Measurements from ENCODE around the gene ITGA1.
"Not testable (repeated sequence)": the region's sequence is repeated elsewhere in the genome, so short reads cannot be mapped to it uniquely, and the experiment has no call there.

ITGA1 gene

GRCh38 chr5:52824827-52825226 lies 37.1 kb downstream of the ITGA1 start:
- in situ Hi-C loops (cut with HindIII; ENCODE audit: low sequenced_read_pairs): no loop called here

- in situ Hi-C loops (cut with HindIII; ENCODE audit: low sequenced_read_pairs): no loop called here
Observed at GRCh38 chr5:52825826-52826225, 38.1 kb downstream of the ITGA1 start.

GRCh38 chr5:52827815-52828214 lies 40.1 kb downstream of the ITGA1 start:
- in situ Hi-C loops (cut with HindIII; ENCODE audit: low sequenced_read_pairs): no loop called here

GRCh38 chr5:52829664-52830063 lies 41.9 kb downstream of the ITGA1 start:
- in situ Hi-C loops (cut with HindIII; ENCODE audit: low sequenced_read_pairs): no loop called here

GRCh38 chr5:52830650-52831049 lies 42.9 kb downstream of the ITGA1 start:
- in situ Hi-C loops (cut with HindIII; ENCODE audit: low sequenced_read_pairs): no loop called here

GRCh38 chr5:52831786-52832511 lies 44.2 kb downstream of the ITGA1 start:
- in situ Hi-C loops (cut with HindIII; ENCODE audit: low sequenced_read_pairs): no loop called here

- in situ Hi-C loops (cut with HindIII; ENCODE audit: low sequenced_read_pairs): no loop called here
Observed at GRCh38 chr5:52834320-52834719, 46.6 kb downstream of the ITGA1 start.

GRCh38 chr5:52837068-52837467 lies 49.4 kb downstream of the ITGA1 start:
- in situ Hi-C loops (cut with HindIII; ENCODE audit: low sequenced_read_pairs): no loop called here

GRCh38 chr5:52837591-52838001 lies 49.9 kb downstream of the ITGA1 start:
- in situ Hi-C loops (cut with HindIII; ENCODE audit: low sequenced_read_pairs): no loop called here

GRCh38 chr5:52838326-52839015 lies 50.8 kb downstream of the ITGA1 start:
- in situ Hi-C loops (cut with HindIII; ENCODE audit: low sequenced_read_pairs): no loop called here

- in situ Hi-C loops (cut with HindIII; ENCODE audit: low sequenced_read_pairs): no loop called here
Observed at GRCh38 chr5:52839285-52839684, 51.6 kb downstream of the ITGA1 start.

GRCh38 chr5:52840277-52841050 lies 52.7 kb downstream of the ITGA1 start:
- in situ Hi-C loops (cut with HindIII; ENCODE audit: low sequenced_read_pairs): no loop called here

GRCh38 chr5:52841114-52841513 lies 53.4 kb downstream of the ITGA1 start:
- in situ Hi-C loops (cut with HindIII; ENCODE audit: low sequenced_read_pairs): no loop called here

GRCh38 chr5:52842111-52842510 lies 54.4 kb downstream of the ITGA1 start:
- in situ Hi-C loops (cut with HindIII; ENCODE audit: low sequenced_read_pairs): no loop called here

- in situ Hi-C loops (cut with HindIII; ENCODE audit: low sequenced_read_pairs): no loop called here
Observed at GRCh38 chr5:52844885-52845284, 57.2 kb downstream of the ITGA1 start.

- in situ Hi-C loops (cut with HindIII; ENCODE audit: low sequenced_read_pairs): no loop called here
Observed at GRCh38 chr5:52846182-52846842, 58.6 kb downstream of the ITGA1 start.

- in situ Hi-C loops (cut with HindIII; ENCODE audit: low sequenced_read_pairs): not testable (repeated sequence)
Observed at GRCh38 chr5:52848688-52849087, 61.0 kb downstream of the ITGA1 start.

GRCh38 chr5:52849544-52849943 lies 61.8 kb downstream of the ITGA1 start:
- in situ Hi-C loops (cut with HindIII; ENCODE audit: low sequenced_read_pairs): no loop called here

GRCh38 chr5:52853650-52854049 lies 65.9 kb downstream of the ITGA1 start:
- in situ Hi-C loops (cut with HindIII; ENCODE audit: low sequenced_read_pairs): no loop called here

GRCh38 chr5:52854301-52854700 lies 66.6 kb downstream of the ITGA1 start:
- in situ Hi-C loops (cut with HindIII; ENCODE audit: low sequenced_read_pairs): no loop called here

- in situ Hi-C loops (cut with HindIII; ENCODE audit: low sequenced_read_pairs): no loop called here
Observed at GRCh38 chr5:52854949-52855348, 67.2 kb downstream of the ITGA1 start.

All from endothelial cell of hepatic sinusoid (primary cell).